HL-60 (cell line): ENCODE measurements around the gene CBX8.
"Not testable (repeated sequence)": the region's sequence is repeated elsewhere in the genome, so short reads cannot be mapped to it uniquely, and the experiment has no call there.

Experiments
- DNase-seq, 2 experiments: peaks; one replicate each; pipeline ENCODE4 v3.0.0-alpha.2; 2010 to 2020; ENCODE audit warnings: low read depth in 1 of 2, low spot score in 1 of 2
- H3K27ac ChIP-seq: fragments of 250-450 bp; sonication (Bioruptor Pico); replicated peaks from 2 replicates; pipeline ENCODE4 v1.5.1; 2020; ENCODE audit warnings: mild to moderate bottlenecking, moderate library complexity
- H3K27me3 ChIP-seq: fragments of 250-450 bp; sonication (Bioruptor Pico); 2 replicates; pipeline ENCODE4 v1.5.1; 2021; ENCODE audit warnings: mild to moderate bottlenecking, moderate library complexity; ENCODE audit not compliant: insufficient read depth, poor library complexity, severe bottlenecking
- H3K4me3 ChIP-seq: replicated peaks from 2 replicates; pipeline ENCODE4 v1.5.1; 2011; ENCODE audit warnings: mild to moderate bottlenecking, control low read depth, low read length; ENCODE audit not compliant: insufficient read depth
- GABPA ChIP-seq: IDR thresholded peaks from 2 replicates; pipeline ENCODE4 v1.6.1; 2012; ENCODE audit warnings: low read depth
- POLR2AphosphoS5 ChIP-seq: IDR thresholded peaks from 2 replicates; pipeline ENCODE4 v1.6.1; 2012; ENCODE audit warnings: low read depth
- REST ChIP-seq: IDR thresholded peaks from 2 replicates; pipeline ENCODE4 v1.6.1; 2012; ENCODE audit warnings: low read depth; ENCODE audit not compliant: insufficient replicate concordance
- SPI1 ChIP-seq: IDR thresholded peaks from 2 replicates; pipeline ENCODE4 v1.6.1; 2012; ENCODE audit warnings: low read depth, mild to moderate bottlenecking, borderline replicate concordance
- TF ChIP-seq, protein P1 (sequence below): IDR thresholded peaks from one replicate; pipeline ENCODE4 v1.5.1; 2011; ENCODE audit warnings: low read length, control low read depth, inconsistent platforms; ENCODE audit not compliant: insufficient read depth

Gene CBX8

GRCh38 chr17:79774561-79774975, 22.3 kb downstream of the CBX8 start:
- Histone ChIP-seq H3K27me3 (peaks cover 31% of the 10 kb centered on the region), H3K27ac (no peak overlapping the region), H3K4me3 (no peak overlapping the region)
- TF ChIP-seq, protein P1, sequence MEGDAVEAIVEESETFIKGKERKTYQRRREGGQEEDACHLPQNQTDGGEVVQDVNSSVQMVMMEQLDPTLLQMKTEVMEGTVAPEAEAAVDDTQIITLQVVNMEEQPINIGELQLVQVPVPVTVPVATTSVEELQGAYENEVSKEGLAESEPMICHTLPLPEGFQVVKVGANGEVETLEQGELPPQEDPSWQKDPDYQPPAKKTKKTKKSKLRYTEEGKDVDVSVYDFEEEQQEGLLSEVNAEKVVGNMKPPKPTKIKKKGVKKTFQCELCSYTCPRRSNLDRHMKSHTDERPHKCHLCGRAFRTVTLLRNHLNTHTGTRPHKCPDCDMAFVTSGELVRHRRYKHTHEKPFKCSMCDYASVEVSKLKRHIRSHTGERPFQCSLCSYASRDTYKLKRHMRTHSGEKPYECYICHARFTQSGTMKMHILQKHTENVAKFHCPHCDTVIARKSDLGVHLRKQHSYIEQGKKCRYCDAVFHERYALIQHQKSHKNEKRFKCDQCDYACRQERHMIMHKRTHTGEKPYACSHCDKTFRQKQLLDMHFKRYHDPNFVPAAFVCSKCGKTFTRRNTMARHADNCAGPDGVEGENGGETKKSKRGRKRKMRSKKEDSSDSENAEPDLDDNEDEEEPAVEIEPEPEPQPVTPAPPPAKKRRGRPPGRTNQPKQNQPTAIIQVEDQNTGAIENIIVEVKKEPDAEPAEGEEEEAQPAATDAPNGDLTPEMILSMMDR, result no peak
- TF ChIP-seq GABPA, result no peak
- no peak for TF ChIP-seq REST
- no peak for DNase-seq

- H3K27ac ChIP-seq, H3K4me3 ChIP-seq, DNase-seq: not testable (repeated sequence)
- H3K27me3 ChIP-seq, result peaks cover 32% of the 10 kb centered on the region
Observed at GRCh38 chr17:79772726-79773125, 24.2 kb downstream of the CBX8 start.

DNA sequence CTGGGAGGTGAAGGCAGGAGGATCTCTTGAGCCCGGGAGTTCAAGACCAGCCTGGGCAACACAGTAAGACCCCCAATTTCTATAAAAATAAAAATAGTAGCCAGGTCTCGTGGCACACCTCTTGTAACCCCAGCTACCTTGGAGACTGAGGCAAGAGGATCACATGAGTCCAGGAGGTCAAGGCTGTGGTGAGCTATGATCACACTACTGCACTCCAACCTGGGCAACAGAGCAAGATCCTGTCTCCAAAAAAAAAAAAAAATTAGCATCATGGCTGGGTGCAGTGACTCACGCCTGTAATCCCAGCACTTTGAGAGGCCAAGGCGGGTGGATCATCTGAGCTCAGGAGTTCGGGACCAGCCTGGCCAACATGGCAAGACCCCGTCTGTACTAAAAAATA, 25.6 kb downstream of the CBX8 start:
- DNase-seq, result no peak
- H3K27me3 ChIP-seq, result peaks cover 18% of the 10 kb centered on the region
- no peak overlapping the region for H3K27ac ChIP-seq
- H3K4me3 ChIP-seq, result no peak overlapping the region
- TF ChIP-seq, protein P1, result no peak
- TF ChIP-seq POLR2AphosphoS5, result no peak
- TF ChIP-seq REST, result no peak
- TF ChIP-seq GABPA, result no peak
- no peak for TF ChIP-seq SPI1

GRCh38 chr17:79769570-79770506, 27.0 kb downstream of the CBX8 start:
- TF ChIP-seq SPI1 (no peak), POLR2AphosphoS5 (no peak), GABPA (no peak), REST (no peak)
- TF ChIP-seq, protein P1, result no peak
- no peak overlapping the region for H3K27ac ChIP-seq

More at GRCh38 chr17:79769570-79770506, 27.0 kb downstream of the CBX8 start:
- Histone ChIP-seq H3K27me3 (peaks cover 11% of the 10 kb centered on the region), H3K4me3 (no peak overlapping the region)
- DNase-seq, result no peak
